AG04449 (cell line): ENCODE data around the gene TIMM22.

ENCODE experiments used
- CTCF ChIA-PET: fragments of 350-600 bp; formaldehyde crosslinking; extraction: SDS; loops from one replicate; lab custom pipeline; 2021; ENCODE audit warnings: antibody characterized with exemption; lab: Yijun Ruan, JAX
- POLR2A ChIA-PET: fragments of 400-600, 350-600 bp; formaldehyde crosslinking; extraction: SDS; loops from one replicate; lab custom pipeline; 2020; ENCODE audit warnings: antibody characterized with exemption, inconsistent platforms; lab: Yijun Ruan, JAX
- DNase-seq: peaks from one replicate; pipeline ENCODE4 v3.0.0-alpha.2; 2010; ENCODE audit warnings: low read depth, low spot score
- H3K4me3 ChIP-seq: 2 replicates; pipeline ENCODE4 v1.5.1; 2011; ENCODE audit warnings: low read depth, mild to moderate bottlenecking, control low read depth, low read length
- TF ChIP-seq, protein P1 (sequence below): IDR thresholded peaks from one replicate; pipeline ENCODE4 v1.5.1; 2011; ENCODE audit warnings: mild to moderate bottlenecking, moderate library complexity, low read length, control low read depth, inconsistent platforms; ENCODE audit not compliant: insufficient read depth; ENCODE audit errors: missing control alignments

Gene TIMM22

DNA sequence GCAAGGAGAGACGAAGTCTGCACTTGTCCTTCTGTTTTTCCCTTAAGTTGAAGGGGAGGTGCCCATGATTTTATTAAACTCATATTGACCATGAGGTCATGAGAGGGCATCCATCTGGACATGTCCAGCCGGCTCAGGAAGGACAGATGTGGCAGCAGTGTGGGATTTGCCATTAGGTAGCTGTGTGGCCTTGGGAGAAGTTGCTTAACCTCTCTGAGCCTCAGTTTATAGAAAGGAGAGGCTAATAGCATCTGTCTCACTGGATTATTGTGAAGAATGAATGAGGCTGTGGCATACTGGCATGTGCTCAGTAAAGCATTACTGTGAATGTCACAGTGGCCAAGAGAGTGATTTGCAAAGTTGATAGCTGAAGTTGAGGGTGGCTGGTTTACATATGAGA, 1.2 kb downstream of the TIMM22 start:
- TF ChIP-seq, protein P1, sequence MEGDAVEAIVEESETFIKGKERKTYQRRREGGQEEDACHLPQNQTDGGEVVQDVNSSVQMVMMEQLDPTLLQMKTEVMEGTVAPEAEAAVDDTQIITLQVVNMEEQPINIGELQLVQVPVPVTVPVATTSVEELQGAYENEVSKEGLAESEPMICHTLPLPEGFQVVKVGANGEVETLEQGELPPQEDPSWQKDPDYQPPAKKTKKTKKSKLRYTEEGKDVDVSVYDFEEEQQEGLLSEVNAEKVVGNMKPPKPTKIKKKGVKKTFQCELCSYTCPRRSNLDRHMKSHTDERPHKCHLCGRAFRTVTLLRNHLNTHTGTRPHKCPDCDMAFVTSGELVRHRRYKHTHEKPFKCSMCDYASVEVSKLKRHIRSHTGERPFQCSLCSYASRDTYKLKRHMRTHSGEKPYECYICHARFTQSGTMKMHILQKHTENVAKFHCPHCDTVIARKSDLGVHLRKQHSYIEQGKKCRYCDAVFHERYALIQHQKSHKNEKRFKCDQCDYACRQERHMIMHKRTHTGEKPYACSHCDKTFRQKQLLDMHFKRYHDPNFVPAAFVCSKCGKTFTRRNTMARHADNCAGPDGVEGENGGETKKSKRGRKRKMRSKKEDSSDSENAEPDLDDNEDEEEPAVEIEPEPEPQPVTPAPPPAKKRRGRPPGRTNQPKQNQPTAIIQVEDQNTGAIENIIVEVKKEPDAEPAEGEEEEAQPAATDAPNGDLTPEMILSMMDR: no peak
- POLR2A ChIA-PET: interaction anchor here (1.7 kb wide), 1 partner anchor 18 kb away, joined by 3 read pairs; the partner anchor contains the start of gene NXN
- CTCF ChIA-PET: interaction anchor here (1.0 to 11.6 kb wide), 11 partner anchors 8 to 282 kb away, joined by 3 to 146 read pairs (median 5); partner anchors contain the start of genes GEMIN4, GLOD4, MRM3 and NXN
- DNase-seq: no peak
- H3K4me3 ChIP-seq: peak overlapping the region; percentile 100

DNA sequence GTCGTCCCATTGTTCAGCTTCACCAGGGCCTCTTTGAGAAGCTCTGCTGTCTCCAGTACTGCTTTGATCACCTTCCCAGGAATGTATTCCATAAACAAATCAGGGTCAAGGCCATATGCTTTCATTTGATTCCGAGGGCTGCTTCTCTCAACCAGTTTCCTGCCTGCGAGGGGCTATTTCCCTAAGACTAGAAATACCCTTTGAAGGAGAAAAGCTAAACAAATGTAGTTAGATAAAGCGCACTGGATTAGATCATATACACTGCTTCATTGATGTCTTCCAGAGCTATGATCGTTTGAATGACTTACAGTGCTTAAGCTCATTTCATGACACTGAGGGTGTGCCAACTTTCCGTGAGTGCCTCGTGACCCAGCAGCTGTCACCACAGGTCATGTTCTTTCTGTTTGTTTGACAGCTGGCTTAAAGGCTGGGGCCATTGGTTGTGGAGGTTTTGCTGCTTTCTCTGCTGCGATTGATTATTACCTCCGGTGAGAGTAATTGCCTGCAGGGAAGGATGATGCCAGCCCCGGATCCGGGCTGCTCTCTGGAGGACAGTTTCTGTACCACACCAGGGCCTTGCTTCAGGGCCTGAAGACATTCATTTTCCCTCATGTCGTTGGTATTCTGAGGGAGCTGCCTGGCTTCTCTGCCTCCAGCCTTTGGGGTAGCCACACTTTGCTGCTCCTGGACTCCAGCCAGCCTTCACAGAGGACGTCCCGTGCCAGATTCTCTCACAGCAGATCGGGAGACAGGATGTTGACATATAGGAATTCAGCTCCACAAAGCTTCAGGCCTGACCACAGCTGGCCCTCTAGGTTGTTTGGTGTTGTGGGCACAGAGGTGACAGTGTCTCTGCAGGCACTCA, 3.9 kb downstream of the TIMM22 start:
- POLR2A ChIA-PET: interaction anchor here (0.6 to 1.2 kb wide), 2 partner anchors 49 to 55 kb away, joined by 3 read pairs; no protein-coding TSS in a partner anchor
- no peak overlapping the region for H3K4me3 ChIP-seq
- DNase-seq: no peak
- CTCF ChIA-PET: interaction anchor here (1.0 to 11.6 kb wide), 12 partner anchors 11 to 589 kb away, joined by 3 to 146 read pairs (median 6); partner anchors contain the start of genes GEMIN4, GLOD4 and MRM3
- TF ChIP-seq, protein P1: no peak

DNA sequence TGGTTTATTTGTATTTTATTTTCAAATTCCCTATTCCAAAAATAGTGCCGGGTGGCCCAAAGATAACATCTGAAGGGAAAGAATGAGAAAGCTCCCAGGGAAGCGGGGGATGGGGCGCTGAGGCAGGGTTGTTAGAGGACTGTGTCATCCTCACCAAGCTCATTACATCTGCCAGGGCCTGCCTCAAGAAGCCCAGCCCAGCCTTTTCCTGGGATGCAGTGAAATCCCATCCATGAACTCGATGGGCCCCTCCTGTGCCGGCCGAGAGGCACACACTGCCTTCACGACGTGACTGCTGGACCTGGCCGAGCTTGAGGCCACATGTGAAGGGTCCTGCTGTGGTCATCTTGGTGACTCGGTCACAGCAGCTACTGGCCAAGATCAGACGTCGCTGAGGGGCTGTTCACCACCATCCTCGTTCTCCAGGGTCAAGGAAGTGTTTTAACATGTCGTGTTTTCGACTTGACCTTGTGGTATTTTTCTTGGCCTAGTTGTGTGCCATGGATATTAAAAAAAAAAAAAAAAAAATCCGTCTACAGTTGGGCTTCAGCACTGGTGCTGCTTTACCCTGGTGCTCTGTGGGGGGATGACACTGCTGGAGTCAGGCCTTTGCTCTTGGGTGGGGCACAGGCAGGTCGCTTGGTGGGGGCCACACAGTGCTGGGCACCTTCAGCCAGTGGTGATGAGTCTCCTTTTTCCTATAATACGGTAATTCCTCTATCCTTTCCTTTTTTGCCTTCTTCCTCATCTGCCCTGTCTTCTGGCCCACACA, 4.9 kb downstream of the TIMM22 start:
- POLR2A ChIA-PET: interaction anchor here (1.2 kb wide), 1 partner anchor 54 kb away, joined by 3 read pairs; no protein-coding TSS in a partner anchor

DNA sequence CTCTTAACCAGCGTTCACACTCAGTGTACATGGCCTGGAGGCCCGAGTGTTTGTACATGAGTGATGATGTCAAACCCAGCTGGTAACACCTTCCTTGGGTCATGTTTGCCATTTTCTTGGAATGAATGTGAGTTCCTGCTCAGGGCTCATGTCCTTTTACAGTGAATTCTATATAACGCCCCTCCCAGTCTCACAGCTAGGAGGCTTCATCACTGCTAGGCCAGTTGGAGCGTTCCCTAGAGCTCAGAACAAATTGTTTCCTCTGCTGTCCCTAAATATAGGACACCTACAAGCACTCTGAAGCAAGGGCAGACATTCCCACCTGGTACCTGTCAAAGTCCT, 5.5 kb downstream of the TIMM22 start:
- CTCF ChIA-PET: interaction anchor here (1.3 to 11.6 kb wide), 4 partner anchors 9 to 53 kb away, joined by 3 to 146 read pairs (median 11); partner anchors contain the start of gene NXN
- POLR2A ChIA-PET: no interaction called here
- TF ChIP-seq, protein P1: no peak
- no peak overlapping the region for H3K4me3 ChIP-seq
- no peak for DNase-seq

More for the DNA sequence above, 4.9 kb downstream of the TIMM22 start:
- TF ChIP-seq, protein P1: no peak
- H3K4me3 ChIP-seq: no peak overlapping the region
- no peak for DNase-seq
- CTCF ChIA-PET: interaction anchor here (1.3 to 11.6 kb wide), 8 partner anchors 10 to 219 kb away, joined by 4 to 146 read pairs (median 6); partner anchors contain the start of genes GLOD4 and MRM3

DNA sequence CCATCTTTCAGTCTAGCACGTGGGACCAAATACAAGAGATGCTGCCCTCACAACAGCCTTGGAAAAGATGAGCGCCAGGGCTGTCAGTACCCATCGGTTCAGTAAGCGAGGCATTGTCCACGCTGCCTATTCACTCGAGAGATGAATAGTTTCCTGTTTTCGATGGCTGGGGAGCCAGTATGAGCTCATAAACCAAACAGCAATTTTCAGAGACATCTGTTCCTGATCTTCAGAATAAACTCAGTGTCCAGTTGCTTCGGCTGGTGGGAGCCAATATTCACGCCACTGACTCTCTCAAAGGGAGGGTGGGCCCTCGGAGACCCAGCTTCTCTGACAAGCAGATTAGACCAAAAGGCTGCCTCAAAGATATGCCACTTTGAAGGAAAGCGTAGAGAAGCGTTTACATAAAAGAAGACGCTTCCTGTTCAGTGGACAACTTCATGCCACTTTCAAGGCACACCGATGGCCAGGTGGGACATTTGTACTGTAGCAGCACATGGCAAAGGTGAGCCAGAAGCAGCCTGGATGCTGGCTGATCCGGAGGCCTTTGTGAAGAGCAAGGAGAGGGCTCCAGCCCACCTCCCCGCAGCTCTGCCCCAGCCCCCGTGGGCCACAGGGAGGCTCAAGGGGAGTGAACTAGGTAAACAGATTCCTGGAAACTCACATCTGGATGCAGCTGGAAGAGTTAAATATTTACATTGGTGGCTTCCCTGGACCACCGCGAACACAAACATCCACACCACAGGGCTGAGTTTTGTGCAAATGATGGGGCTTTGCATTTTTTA, 6.0 kb downstream of the TIMM22 start:
- ChIA-PET CTCF (interaction anchor here (0.6 to 11.6 kb wide), 5 partner anchors 9 to 248 kb away, joined by 3 to 146 read pairs (median 4); partner anchors contain the start of gene NXN), POLR2A (no interaction called here)
- DNase-seq: no peak
- H3K4me3 ChIP-seq: no peak overlapping the region
- TF ChIP-seq, protein P1: no peak
